SU-DHL-6 (cell line): ENCODE measurements around the gene ZIC3.

Source experiments
- H2AFZ ChIP-seq: fragments of 200-600 bp; sonication (generic); 2 replicates; pipeline ENCODE4 v1.6.1; 2014; ENCODE audit warnings: low read depth, mild to moderate bottlenecking, moderate library complexity, mixed read lengths, antibody characterized with exemption, low read length; ENCODE audit not compliant: severe bottlenecking
- H3F3A ChIP-seq: fragments of 200-600 bp; shearing (Covaris generic); 2 replicates; pipeline ENCODE4 v1.6.0; 2016; ENCODE audit warnings: antibody characterized with exemption, mild to moderate bottlenecking; ENCODE audit not compliant: insufficient read depth
- H3K27ac ChIP-seq: fragments of 200-600 bp; sonication (generic); 2 replicates; pipeline ENCODE4 v1.5.1; 2016; ENCODE audit warnings: low read depth, mild to moderate bottlenecking, low read length, moderate library complexity, mixed read lengths
- H3K27me3 ChIP-seq: fragments of 200-600 bp; sonication (generic), shearing (Covaris generic); 2 replicates; pipeline ENCODE4 v1.6.0; 2014; ENCODE audit warnings: mild to moderate bottlenecking, low read length
- H3K36me3 ChIP-seq: fragments of 200-600 bp; sonication (generic); 2 replicates; pipeline ENCODE4 v1.6.1; 2014; ENCODE audit warnings: mild to moderate bottlenecking, low read length, mixed read lengths
- H3K4me2 ChIP-seq: fragments of 300-600, 200-600 bp; shearing (Covaris generic), sonication (generic); 2 replicates; pipeline ENCODE4 v1.6.0; 2014; ENCODE audit warnings: low read length, low read depth, mild to moderate bottlenecking; ENCODE audit not compliant: poor library complexity, severe bottlenecking
- H3K4me3 ChIP-seq: fragments of 200-600 bp; sonication (generic); 2 replicates; pipeline ENCODE4 v1.5.1; 2014; ENCODE audit warnings: antibody characterized with exemption, low read length, mild to moderate bottlenecking, mixed read lengths; ENCODE audit not compliant: insufficient read depth, poor library complexity, severe bottlenecking
- H3K79me2 ChIP-seq: fragments of 200-600 bp; sonication (generic); 2 replicates; pipeline ENCODE4 v1.6.1; 2014; ENCODE audit warnings: mild to moderate bottlenecking, low read length, moderate library complexity; ENCODE audit not compliant: insufficient read depth
- H3K9ac ChIP-seq: fragments of 200-600 bp; sonication (generic); 2 replicates; pipeline ENCODE4 v1.7.0; 2014; ENCODE audit warnings: mild to moderate bottlenecking, low read length
- H3K9me2 ChIP-seq: fragments of 200-600 bp; sonication (generic); replicated peaks from 2 replicates; pipeline ENCODE4 v1.6.1; 2014; ENCODE audit warnings: low read length; ENCODE audit not compliant: insufficient read depth
- H3K9me3 ChIP-seq: fragments of 200-600 bp; sonication (generic); 2 replicates; pipeline ENCODE4 v1.6.1; 2014; ENCODE audit warnings: low read length, mixed read lengths; ENCODE audit not compliant: insufficient read depth
- H4K20me1 ChIP-seq: fragments of 200-600 bp; sonication (generic); 2 replicates; pipeline ENCODE4 v1.6.1; 2014; ENCODE audit warnings: low read depth, mild to moderate bottlenecking, antibody characterized with exemption, low read length, moderate library complexity, mixed read lengths
- CTCF ChIP-seq: fragments of 200-600 bp; sonication (generic); IDR thresholded peaks from one replicate; pipeline ENCODE4 v1.5.1; 2017; ENCODE audit warnings: antibody characterized with exemption, mild to moderate bottlenecking, low read length, moderate library complexity; ENCODE audit not compliant: insufficient read depth, poor library complexity, severe bottlenecking
- EZH2phosphoT487 ChIP-seq: fragments of 200-600 bp; sonication (generic), shearing (Covaris generic); conservative IDR thresholded peaks from 2 replicates; pipeline ENCODE4 v1.6.1; 2018; ENCODE audit warnings: mild to moderate bottlenecking, antibody characterized with exemption, low read length, moderate library complexity, mixed read lengths

Gene ZIC3

GRCh38 chrX:137565921-137566745 lies at the start of gene ZIC3:
ZIC3 (plus strand) TSS chrX:137566127; CDS start chrX:137566692, 565 bp downstream.
- Histone ChIP-seq H3K4me2 (no peak within 1 kb of the TSS), H3K79me2 (no peaks in the 10 kb centered on the region), H3K9me2 (no peaks in the 10 kb centered on the region), H3K27ac (no peak within 1 kb of the TSS), H3K4me3 (no peak within 1 kb of the TSS), H4K20me1 (no peaks in the 10 kb centered on the region), H2AFZ (no peak within 1 kb of the TSS), H3K36me3 (no peaks in the 10 kb centered on the region), H3F3A (no peaks in the 10 kb centered on the region), H3K9ac (no peak within 1 kb of the TSS), H3K27me3 (no peaks in the 10 kb centered on the region), H3K9me3 (no peaks in the 10 kb centered on the region)
- TF ChIP-seq CTCF (no peak), EZH2phosphoT487 (no peak)

GRCh38 chrX:137519459-137519858 lies 46.5 kb upstream of the ZIC3 start:
- no peaks in the 10 kb centered on the region for H3K27me3 ChIP-seq
- TF ChIP-seq CTCF = no peak
- TF ChIP-seq EZH2phosphoT487 = no peak

GRCh38 chrX:137545711-137546651 lies 19.9 kb upstream of the ZIC3 start:
- no peaks in the 10 kb centered on the region for H3K27me3 ChIP-seq

More at GRCh38 chrX:137519459-137519858, 46.5 kb upstream of the ZIC3 start:
- Histone ChIP-seq H2AFZ (no peak overlapping the region), H3K36me3 (no peaks in the 10 kb centered on the region), H3K9ac (no peak overlapping the region), H3K9me2 (no peaks in the 10 kb centered on the region), H3F3A (no peaks in the 10 kb centered on the region), H3K4me2 (no peak overlapping the region), H3K4me3 (no peak overlapping the region), H3K79me2 (no peaks in the 10 kb centered on the region), H3K27ac (no peak overlapping the region), H3K9me3 (no peaks in the 10 kb centered on the region), H4K20me1 (no peaks in the 10 kb centered on the region)

More at GRCh38 chrX:137545711-137546651, 19.9 kb upstream of the ZIC3 start:
- Histone ChIP-seq H3F3A (no peaks in the 10 kb centered on the region), H2AFZ (no peak overlapping the region), H3K9me2 (no peaks in the 10 kb centered on the region), H3K36me3 (no peaks in the 10 kb centered on the region), H3K4me2 (no peak overlapping the region), H3K9ac (no peak overlapping the region), H3K27ac (no peak overlapping the region), H3K79me2 (no peaks in the 10 kb centered on the region), H4K20me1 (no peaks in the 10 kb centered on the region), H3K9me3 (no peaks in the 10 kb centered on the region), H3K4me3 (no peak overlapping the region)
- TF ChIP-seq EZH2phosphoT487 = no peak
- no peak for TF ChIP-seq CTCF
